Ishikawa (cell line): Measurements from ENCODE around the gene TEX35.

Experiments used
- CREB1 ChIP-seq: IDR thresholded peaks from 2 replicates; pipeline ENCODE4 v1.6.1; 2012; ENCODE audit warnings: low read depth
- EGR1 ChIP-seq: IDR thresholded peaks from 2 replicates; pipeline ENCODE4 v1.6.1; 2012
- EP300 ChIP-seq: IDR thresholded peaks from 2 replicates; pipeline ENCODE4 v1.6.1; 2012; ENCODE audit warnings: borderline replicate concordance
- FOXM1 ChIP-seq: IDR thresholded peaks from 2 replicates; pipeline ENCODE4 v1.6.1; 2012; ENCODE audit warnings: low read depth, borderline replicate concordance
- MAX ChIP-seq: IDR thresholded peaks from 2 replicates; pipeline ENCODE4 v1.6.1; 2012
- RAD21 ChIP-seq: IDR thresholded peaks from 2 replicates; pipeline ENCODE4 v1.6.1; 2012; ENCODE audit warnings: low read depth
- REST ChIP-seq: IDR thresholded peaks from 2 replicates; pipeline ENCODE4 v1.6.1; 2012; ENCODE audit warnings: low read depth, mild to moderate bottlenecking
- TAF1 ChIP-seq: IDR thresholded peaks from 2 replicates; pipeline ENCODE4 v1.6.1; 2012; ENCODE audit warnings: low read depth, mild to moderate bottlenecking
- TCF12 ChIP-seq: IDR thresholded peaks from 2 replicates; pipeline ENCODE4 v1.6.1; 2012; ENCODE audit warnings: low read depth
- TEAD4 ChIP-seq: IDR thresholded peaks from 2 replicates; pipeline ENCODE4 v1.6.1; 2012
- YY1 ChIP-seq: IDR thresholded peaks from 2 replicates; pipeline ENCODE4 v1.6.1; 2012; ENCODE audit warnings: low read depth
- ZBTB7A ChIP-seq: IDR thresholded peaks from 2 replicates; pipeline ENCODE4 v1.6.1; 2012; ENCODE audit warnings: low read depth

GRCh38 chr1:178516110-178516509 is 3.2 kb downstream of the TEX35 start:
- TF ChIP-seq CREB1, result no peak
- no peak for TF ChIP-seq FOXM1
- no peak for TF ChIP-seq TAF1
- TF ChIP-seq TEAD4, result no peak
- no peak for TF ChIP-seq RAD21
- TF ChIP-seq ZBTB7A, result no peak
- TF ChIP-seq TCF12, result no peak
- TF ChIP-seq EP300, result no peak
- TF ChIP-seq YY1, result no peak
- no peak for TF ChIP-seq EGR1
- TF ChIP-seq MAX, result no peak
- no peak for TF ChIP-seq REST
